K562 (cell line): ENCODE data around the gene AIPL1. TPM values are rescaled to one million over a fixed set of nuclear protein-coding genes. Genes with fewer than 3 reads are reported as not detected.
A peak's percentile ranks its signal among the peaks of the same experiment; 100 is the strongest.

Source experiments
- ATAC-seq: fragments of 200-7000 bp; cut with Tn5 transposase; 3 replicates; pipeline ENCODE4 v1.9.1; 2020; ENCODE audit warnings: moderate library complexity
- BruUV-seq: library from RNA; stranded (reverse); fragments of 400-500 nt; replicated peaks from 2 replicates; lab custom pipeline; 2021; lab: Mats Ljungman, UMichigan
- CTCF ChIA-PET: fragments of 300-600 bp; formaldehyde crosslinking; extraction: SDS; loops from one replicate; lab custom pipeline; 2021; ENCODE audit warnings: low intra/inter-chr PET ratio; lab: Yijun Ruan, JAX
- POLR2A ChIA-PET: fragments of 300-600, 350-650 bp; sonication (Branson Sonifier 250); formaldehyde crosslinking; extraction: SDS; loops from one replicate; lab custom pipeline; 2021; ENCODE audit warnings: antibody characterized with exemption, inconsistent platforms; lab: Yijun Ruan, JAX
- DNase-seq, 4 experiments: peaks; one replicate each; pipeline versions ENCODE4 v3.0.0 to v3.0.0-alpha.2; 2011 to 2018; ENCODE audit warnings: low spot score in 3 of 4, mixed read lengths in 3 of 4; ENCODE audit errors: extremely low read depth in 1 of 4
- FAIRE-seq: peaks from 2 replicates; lab custom pipeline; 2011; peaks lifted over from hg19 to GRCh38; lab: Jason Lieb, UNC
- H2AFZ ChIP-seq: 2 replicates; pipeline ENCODE4 v1.6.0; 2011; ENCODE audit warnings: low read depth, low read length, control low read depth, inconsistent platforms
- H3K27ac ChIP-seq: fragments of 200-600 bp; 3 replicates; pipeline ENCODE4 v1.8.0; 2011; ENCODE audit warnings: low read depth, mild to moderate bottlenecking, control low read depth, inconsistent platforms, low read length, moderate library complexity, mixed read lengths; ENCODE audit errors: extremely low read depth
- H3K27me3 ChIP-seq, 2 experiments: fragments of 300-600 bp in 1 of 2; 2 replicates in 1 of 2; 3 replicates in 1 of 2; pipeline versions ENCODE4 v1.6.0 to v1.8.0; 2011; ENCODE audit warnings: inconsistent platforms in 2 of 2, low read length in 2 of 2, mild to moderate bottlenecking in 1 of 2, mixed read lengths in 1 of 2, moderate library complexity in 1 of 2; ENCODE audit not compliant: control insufficient read depth in 2 of 2, insufficient read depth in 2 of 2
- H3K36me3 ChIP-seq: fragments of 300-600 bp; 3 replicates; pipeline ENCODE4 v1.8.0; 2011; ENCODE audit warnings: mild to moderate bottlenecking, low read length, inconsistent platforms; ENCODE audit not compliant: control insufficient read depth, insufficient read depth
- H3K4me1 ChIP-seq, 2 experiments: fragments of 200-600 bp in 1 of 2; replicated peaks in 1 of 2; 2 replicates in 1 of 2; 3 replicates in 1 of 2; pipeline versions ENCODE4 v1.5.1 to v1.8.0; 2011; ENCODE audit warnings: inconsistent platforms in 2 of 2, low read length in 2 of 2, mild to moderate bottlenecking in 1 of 2, mixed read lengths in 1 of 2, moderate library complexity in 1 of 2; ENCODE audit not compliant: control insufficient read depth in 2 of 2, insufficient read depth in 2 of 2
- H3K4me2 ChIP-seq: 2 replicates; pipeline ENCODE4 v1.6.1; 2011; ENCODE audit warnings: low read length, control low read depth, inconsistent platforms, mixed read lengths; ENCODE audit not compliant: insufficient read depth
- H3K4me3 ChIP-seq: fragments of 200-600 bp; sonication (generic), shearing (Covaris generic); 2 replicates; pipeline ENCODE4 v1.5.1; 2016; ENCODE audit warnings: control low read depth, inconsistent platforms
- H3K79me2 ChIP-seq: fragments of 200-600 bp; 3 replicates; pipeline ENCODE4 v1.8.0; 2011; ENCODE audit warnings: low read length, inconsistent platforms; ENCODE audit not compliant: control insufficient read depth, insufficient read depth
- H3K9ac ChIP-seq, 2 experiments: 2 replicates each; pipeline versions ENCODE4 v1.6.0 to v1.6.1; 2011; ENCODE audit warnings: low read depth in 2 of 2, low read length in 2 of 2, control low read depth in 1 of 2, inconsistent platforms in 1 of 2, mild to moderate bottlenecking in 1 of 2, mixed read lengths in 1 of 2; ENCODE audit not compliant: insufficient read depth in 1 of 2
- H3K9me1 ChIP-seq: one replicate; pipeline ENCODE4 v1.6.0; 2011; ENCODE audit warnings: inconsistent platforms, mild to moderate bottlenecking, low read length, moderate library complexity; ENCODE audit not compliant: control insufficient read depth, insufficient read depth
- H3K9me3 ChIP-seq: replicated peaks from 2 replicates; pipeline ENCODE4 v1.5.1; 2011; ENCODE audit warnings: low read depth, low read length, inconsistent platforms; ENCODE audit not compliant: control insufficient read depth, insufficient read depth
- H4K20me1 ChIP-seq: replicated peaks from 2 replicates; pipeline ENCODE4 v1.6.1; 2011; ENCODE audit warnings: low read length, inconsistent platforms, mixed read lengths; ENCODE audit not compliant: control insufficient read depth, insufficient read depth
- ARID1B ChIP-seq: fragments of 450-650 bp; IDR thresholded peaks from 2 replicates; pipeline ENCODE4 v1.6.1; 2016; ENCODE audit warnings: antibody characterized with exemption, mild to moderate bottlenecking, inconsistent platforms
- BMI1 ChIP-seq: fragments of 150-350 bp; IDR thresholded peaks from 2 replicates; pipeline ENCODE4 v1.6.1; 2014; ENCODE audit warnings: low read length
- E2F6 ChIP-seq, 2 experiments: IDR thresholded peaks; 2 replicates each; pipeline ENCODE4 v1.6.1; 2011; ENCODE audit warnings: borderline replicate concordance in 1 of 2, control low read depth in 1 of 2, low read depth in 1 of 2, low read length in 1 of 2, mild to moderate bottlenecking in 1 of 2, mixed read lengths in 1 of 2, moderate library complexity in 1 of 2; ENCODE audit not compliant: insufficient read depth in 1 of 2, insufficient read length in 1 of 2, poor library complexity in 1 of 2, severe bottlenecking in 1 of 2; ENCODE audit errors: extremely low read depth in 1 of 2
- MECOM ChIP-seq: fragments of 250-450 bp; sonication (Bioruptor Pico); IDR thresholded peaks from 2 replicates; pipeline ENCODE4 v1.8.0; 2022; ENCODE audit warnings: inconsistent platforms
- NBN ChIP-seq: fragments of 450-650 bp; IDR thresholded peaks from 2 replicates; pipeline ENCODE4 v1.6.1; 2016; ENCODE audit warnings: low read depth, mild to moderate bottlenecking
- NEUROD1 ChIP-seq: fragments of 150-350 bp; IDR thresholded peaks from 2 replicates; pipeline ENCODE4 v1.6.1; 2014; ENCODE audit warnings: borderline replicate concordance, low read length, low read depth; ENCODE audit not compliant: partially characterized antibody
- RAD21 ChIP-seq, 2 experiments: fragments of 250-450 bp in 1 of 2; fragments of 450-650 bp in 1 of 2; sonication (Bioruptor Pico) in 1 of 2; formaldehyde crosslinking in 1 of 2; IDR thresholded peaks in 1 of 2; conservative IDR thresholded peaks in 1 of 2; 2 replicates each; pipeline versions ENCODE4 v1.4.0 to v1.8.0; 2020 to 2022; ENCODE audit warnings: mild to moderate bottlenecking in 2 of 2, moderate library complexity in 1 of 2
- RBM25 ChIP-seq: fragments of 200-400 bp; formaldehyde crosslinking; IDR thresholded peaks from 2 replicates; pipeline ENCODE4 v1.6.1; 2018; ENCODE audit warnings: low read length, low read depth, moderate library complexity; ENCODE audit not compliant: severe bottlenecking
- SAFB2 ChIP-seq: fragments of 200-400 bp; formaldehyde crosslinking; IDR thresholded peaks from 2 replicates; pipeline ENCODE4 v1.6.1; 2018; ENCODE audit warnings: borderline replicate concordance, low read length, low read depth, moderate library complexity; ENCODE audit not compliant: severe bottlenecking
- SMC3 ChIP-seq: conservative IDR thresholded peaks from 2 replicates; pipeline ENCODE4 v1.6.1; 2011; ENCODE audit warnings: low read depth, low read length, improper control_type of control experiment; ENCODE audit not compliant: insufficient read depth
- TAL1 ChIP-seq: fragments of 450-650 bp; IDR thresholded peaks from 2 replicates; pipeline ENCODE4 v1.6.1; 2016; ENCODE audit warnings: mild to moderate bottlenecking
- TARDBP ChIP-seq: fragments of 450-650 bp; IDR thresholded peaks from 2 replicates; pipeline ENCODE4 v1.6.1; 2016
- TCF15 ChIP-seq: fragments of 250-450 bp; sonication (Bioruptor Pico); IDR thresholded peaks from 2 replicates; pipeline ENCODE4 v1.8.0; 2022; ENCODE audit warnings: moderate library complexity, mild to moderate bottlenecking, inconsistent platforms
- TEAD1 ChIP-seq, 2 experiments: fragments of 450-650 bp in 1 of 2; sonication (generic) in 1 of 2; formaldehyde crosslinking; IDR thresholded peaks; 2 replicates each; pipeline versions ENCODE4 v1.4.0 to v1.8.0; 2020 to 2022; ENCODE audit warnings: mild to moderate bottlenecking in 2 of 2, missing genetic modification reagents in 1 of 2
- TFAM ChIP-seq: fragments of 250-450 bp; sonication (Bioruptor Pico); conservative IDR thresholded peaks from 2 replicates; pipeline ENCODE4 v1.5.0; 2021; ENCODE audit warnings: mild to moderate bottlenecking, moderate library complexity
- THRAP3 ChIP-seq: fragments of 450-650 bp; IDR thresholded peaks from 2 replicates; pipeline ENCODE4 v1.6.1; 2016; ENCODE audit warnings: mild to moderate bottlenecking, inconsistent platforms, borderline replicate concordance
- THRB ChIP-seq: fragments of 450-650 bp; formaldehyde crosslinking; conservative IDR thresholded peaks from 2 replicates; pipeline ENCODE4 v1.4.0; 2022; ENCODE audit warnings: mild to moderate bottlenecking, missing genetic modification characterization
- ZNF717 ChIP-seq: fragments of 250-450 bp; sonication (Bioruptor Pico); IDR thresholded peaks from 2 replicates; pipeline ENCODE4 v1.5.0; 2021
- WGBS: fragments of 100-300 bp; shearing (Covaris generic); methylation state at CpG from one replicate; pipeline ENCODE4 v1.1.6; 2016; ENCODE audit warnings: low coverage, mixed read lengths; ENCODE audit not compliant: insufficient coverage; ENCODE audit errors: missing lambda C conversion rate; 5-methylcytosine and 5-hydroxymethylcytosine counted together
- in situ Hi-C: fragments of 300-500 bp; cut with MboI; formaldehyde crosslinking; loops from 4 replicates; pipeline ENCODE4 v1.15.0; 2018; ENCODE audit warnings: inconsistent platforms, mixed read lengths
- intact Hi-C: fragments of 100-400 bp; cut with micrococcal nuclease; formaldehyde crosslinking; loops from 2 replicates; pipeline ENCODE4 v1.14.2; 2022
- polyA plus RNA-seq, 8 experiments: library from polyadenylated mRNA; depleted of rRNA in 4 of 8; stranded (reverse) in 5 of 8; unstranded in 3 of 8; fragments of >200 nt; fragmentation: Nextera tagmentation in 2 of 8; fragmentation: Illumina TruSeq in 1 of 8; extraction: Ambion mirVana in 2 of 8; extraction: Trizol in 1 of 8; gene quantifications; 2 replicates each; pipeline versions ENCODE4 v1.2.1 to v1.2.3, GENCODE V29; 2011 to 2014; ENCODE audit warnings: inconsistent platforms in 1 of 8, missing spikeins in 1 of 8
- total RNA-seq, 7 experiments: library from RNA; depleted of rRNA in 6 of 7; stranded (reverse); fragments of >200 nt in 6 of 7; fragmentation: Illumina TruSeq in 2 of 7; extraction: Trizol in 2 of 7; gene quantifications; 2 replicates each; pipeline versions ENCODE4 v1.2.1 to v1.2.3, GENCODE V29; 2011 to 2021; ENCODE audit warnings: low replicate concordance in 1 of 7
- TF ChIP-seq, protein P1 (sequence below): fragments of 450-650 bp; formaldehyde crosslinking; IDR thresholded peaks from 2 replicates; pipeline ENCODE4 v1.4.0; 2020; ENCODE audit warnings: mild to moderate bottlenecking, moderate library complexity

AIPL1 gene
- total and polyA plus RNA-seq, 9 of the 15 experiments (the other 6 are each of a cell fraction or from before 2014, with no cell fraction given): not detected

DNA sequence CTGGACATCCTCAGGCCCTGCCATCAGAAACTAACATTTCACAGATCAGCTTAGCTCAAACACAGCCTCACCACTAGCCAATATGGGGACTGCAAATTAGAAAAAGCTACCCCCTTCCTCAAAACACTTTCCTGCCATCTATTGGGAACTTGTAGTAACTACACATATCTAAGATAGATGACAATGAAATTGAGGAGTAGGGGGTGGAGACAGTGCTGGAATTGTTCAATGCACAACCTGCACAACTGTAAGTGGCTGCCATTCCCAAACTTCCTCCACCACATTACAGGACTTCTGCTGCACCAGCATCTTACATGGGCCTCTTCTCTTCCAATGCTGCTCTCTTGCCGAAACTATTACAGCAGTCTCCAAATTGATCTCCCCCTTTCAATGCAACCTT, 21.9 kb downstream of the AIPL1 start:
- no peak overlapping the region for H3K9ac ChIP-seq
- no peak overlapping the region for H3K4me3 ChIP-seq
- no peaks in the 10 kb centered on the region for H4K20me1 ChIP-seq
- ATAC-seq (peak; percentile 78), DNase-seq (peak; percentile 11 to 52 (median 26)), FAIRE-seq (peak; percentile 52)
- no peak overlapping the region for H2AFZ ChIP-seq
- intact Hi-C loops: no loop called here
- H3K4me1 ChIP-seq: no peaks in the 10 kb centered on the region
- in situ Hi-C loops: loop anchor here (25.0 kb wide), 1 partner anchor 701 kb away; no protein-coding TSS in a partner anchor
- no TSS peak for BruUV-seq
- H3K27me3 ChIP-seq: peaks cover 0 to 26% of the 10 kb centered on the region in 2 experiments; a peak in 3 of 5 replicates
- 11% methylated on average over 1 of the region's 1 CpG for WGBS
- CTCF ChIA-PET: interaction anchor here (0.7 kb wide), 1 partner anchor 23 kb away, joined by 3 read pairs; no protein-coding TSS in a partner anchor
- no peaks in the 10 kb centered on the region for H3K9me3 ChIP-seq
- H3K79me2 ChIP-seq: no peaks in the 10 kb centered on the region
- no peak overlapping the region for H3K27ac ChIP-seq
- H3K36me3 ChIP-seq: no peaks in the 10 kb centered on the region
- no peaks in the 10 kb centered on the region for H3K9me1 ChIP-seq
- H3K4me2 ChIP-seq: no peak overlapping the region
- POLR2A ChIA-PET: interaction anchor here (0.6 to 0.7 kb wide), 2 partner anchors 16 to 818 kb away, joined by 3 read pairs; no protein-coding TSS in a partner anchor
- TF ChIP-seq NEUROD1: no peak
- TF ChIP-seq MECOM: no peak
- no peak for TF ChIP-seq TEAD1 (CRISPR knock-in tag; IDR thresholded peaks at IDR 0.05)
- no peak for TF ChIP-seq THRAP3
- TF ChIP-seq RBM25: peak; percentile 72
- no peak for TF ChIP-seq TFAM
- peak; percentile 15 to 70; a peak in 2 of 4 replicates for TF ChIP-seq RAD21 (CRISPR knock-in tag; conservative IDR thresholded peaks at IDR 0.05 in 1 of 2, IDR thresholded peaks at IDR 0.05 in 1 of 2)
- TF ChIP-seq, protein P1, sequence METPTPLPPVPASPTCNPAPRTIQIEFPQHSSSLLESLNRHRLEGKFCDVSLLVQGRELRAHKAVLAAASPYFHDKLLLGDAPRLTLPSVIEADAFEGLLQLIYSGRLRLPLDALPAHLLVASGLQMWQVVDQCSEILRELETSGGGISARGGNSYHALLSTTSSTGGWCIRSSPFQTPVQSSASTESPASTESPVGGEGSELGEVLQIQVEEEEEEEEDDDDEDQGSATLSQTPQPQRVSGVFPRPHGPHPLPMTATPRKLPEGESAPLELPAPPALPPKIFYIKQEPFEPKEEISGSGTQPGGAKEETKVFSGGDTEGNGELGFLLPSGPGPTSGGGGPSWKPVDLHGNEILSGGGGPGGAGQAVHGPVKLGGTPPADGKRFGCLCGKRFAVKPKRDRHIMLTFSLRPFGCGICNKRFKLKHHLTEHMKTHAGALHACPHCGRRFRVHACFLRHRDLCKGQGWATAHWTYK (CRISPR knock-in tag): no peak
- TF ChIP-seq BMI1: no peak
- no peak for TF ChIP-seq E2F6 (IDR thresholded peaks at IDR 0.05; ENCODE audit: borderline replicate concordance in 1 of 2, extremely low read depth in 1 of 2, insufficient read depth in 1 of 2, insufficient read length in 1 of 2, low read depth in 1 of 2, low read length in 1 of 2, poor library complexity in 1 of 2, severe bottlenecking in 1 of 2)
- no peak for TF ChIP-seq TCF15
- TF ChIP-seq TARDBP: no peak
- TF ChIP-seq THRB (CRISPR knock-in tag): no peak
- TF ChIP-seq SAFB2: no peak
- no peak for TF ChIP-seq TAL1
- TF ChIP-seq SMC3: peak; percentile 25; the same call in 1 of the 2 replicates
- no peak for TF ChIP-seq ARID1B
- no peak for TF ChIP-seq NBN
- no peak for TF ChIP-seq ZNF717
